IPS-11a (cell line): ENCODE results near the gene IMMT.
"Not testable (repeated sequence)": the region's sequence is repeated elsewhere in the genome, so short reads cannot be mapped to it uniquely, and the experiment has no call there.

Experiments
- H3K4me3 ChIP-seq: one replicate; pipeline ENCODE4 v1.5.1; 2013; ENCODE audit warnings: low read depth, low read length, control low read depth

The IMMT gene

GRCh38 chr2:86195055-86195807, at the start of gene IMMT:
Gene IMMT, minus strand, starts transcription at chr2:86195462. Its CDS starts 80 bp downstream, at chr2:86195382.
- H3K4me3 ChIP-seq = peak within 1 kb of the TSS; percentile 87

- not testable (repeated sequence) for H3K4me3 ChIP-seq
Measured at GRCh38 chr2:86244781-86245180, 49.5 kb upstream of the IMMT start.

GRCh38 chr2:86243950-86244733, 48.9 kb upstream of the IMMT start:
- no peak overlapping the region for H3K4me3 ChIP-seq

GRCh38 chr2:86243272-86243671, 48.0 kb upstream of the IMMT start:
- H3K4me3 ChIP-seq = no peak overlapping the region

GRCh38 chr2:86241611-86242010, 46.3 kb upstream of the IMMT start:
- no peak overlapping the region for H3K4me3 ChIP-seq

- no peak overlapping the region for H3K4me3 ChIP-seq
Measured at GRCh38 chr2:86240251-86240650, 45.0 kb upstream of the IMMT start.

GRCh38 chr2:86239745-86240144, 44.5 kb upstream of the IMMT start:
- no peak overlapping the region for H3K4me3 ChIP-seq

- no peak overlapping the region for H3K4me3 ChIP-seq
Measured at GRCh38 chr2:86239326-86239725, 44.1 kb upstream of the IMMT start.

- H3K4me3 ChIP-seq = no peak overlapping the region
Measured at GRCh38 chr2:86238354-86238753, 43.1 kb upstream of the IMMT start.

GRCh38 chr2:86237172-86237571, 41.9 kb upstream of the IMMT start:
- no peak overlapping the region for H3K4me3 ChIP-seq

GRCh38 chr2:86235196-86235980, 40.1 kb upstream of the IMMT start:
- H3K4me3 ChIP-seq = no peak overlapping the region

- no peak overlapping the region for H3K4me3 ChIP-seq
Measured at GRCh38 chr2:86234563-86235131, 39.4 kb upstream of the IMMT start.

- no peak overlapping the region for H3K4me3 ChIP-seq
Measured at GRCh38 chr2:86233436-86233835, 38.2 kb upstream of the IMMT start.

- H3K4me3 ChIP-seq = no peak overlapping the region
Measured at GRCh38 chr2:86232910-86233309, 37.6 kb upstream of the IMMT start.

GRCh38 chr2:86232373-86232784, 37.1 kb upstream of the IMMT start:
- no peak overlapping the region for H3K4me3 ChIP-seq

- H3K4me3 ChIP-seq = no peak overlapping the region
Measured at GRCh38 chr2:86231680-86232372, 36.6 kb upstream of the IMMT start.

GRCh38 chr2:86230961-86231360, 35.7 kb upstream of the IMMT start:
- no peak overlapping the region for H3K4me3 ChIP-seq

GRCh38 chr2:86229221-86229620, 34.0 kb upstream of the IMMT start:
- no peak overlapping the region for H3K4me3 ChIP-seq

GRCh38 chr2:86228574-86228973, 33.3 kb upstream of the IMMT start:
- not testable (repeated sequence) for H3K4me3 ChIP-seq

- H3K4me3 ChIP-seq = no peak overlapping the region
Measured at GRCh38 chr2:86227685-86228084, 32.4 kb upstream of the IMMT start.
